GM10847 (cell line): ENCODE data around the gene CWF19L2.

Source experiments
- POLR2A ChIP-seq: IDR thresholded peaks from 2 replicates; pipeline ENCODE4 v1.6.1; 2011; ENCODE audit not compliant: insufficient read length; ENCODE audit errors: extremely low read depth

CWF19L2 gene

GRCh38 chr11:107457558-107458271 is at the start of gene CWF19L2:
Gene CWF19L2, minus strand, starts transcription at chr11:107457825. Its CDS starts 9 bp downstream, at chr11:107457816.
- TF ChIP-seq POLR2A = peak; percentile 63

GRCh38 chr11:107505647-107506225 is 48.1 kb upstream of the CWF19L2 start:
- no peak for TF ChIP-seq POLR2A

GRCh38 chr11:107504981-107505380 is 47.4 kb upstream of the CWF19L2 start:
- TF ChIP-seq POLR2A = no peak

- no peak for TF ChIP-seq POLR2A
These were observed 44.1 kb upstream of the CWF19L2 start for GRCh38 chr11:107501713-107502112.

- TF ChIP-seq POLR2A = no peak
These were observed 38.4 kb upstream of the CWF19L2 start for GRCh38 chr11:107496011-107496410.

- no peak for TF ChIP-seq POLR2A
These were observed 36.4 kb upstream of the CWF19L2 start for GRCh38 chr11:107494055-107494454.

GRCh38 chr11:107493117-107493516 is 35.5 kb upstream of the CWF19L2 start:
- no peak for TF ChIP-seq POLR2A

GRCh38 chr11:107490836-107491235 is 33.2 kb upstream of the CWF19L2 start:
- TF ChIP-seq POLR2A = no peak

GRCh38 chr11:107482234-107482633 is 24.6 kb upstream of the CWF19L2 start:
- no peak for TF ChIP-seq POLR2A

GRCh38 chr11:107478922-107479321 is 21.3 kb upstream of the CWF19L2 start:
- no peak for TF ChIP-seq POLR2A

GRCh38 chr11:107477820-107478219 is 20.2 kb upstream of the CWF19L2 start:
- TF ChIP-seq POLR2A = no peak

GRCh38 chr11:107473792-107474191 is 16.2 kb upstream of the CWF19L2 start:
- no peak for TF ChIP-seq POLR2A

- TF ChIP-seq POLR2A = no peak
These were observed 15.3 kb upstream of the CWF19L2 start for GRCh38 chr11:107472966-107473365.

GRCh38 chr11:107468596-107468995 is 11.0 kb upstream of the CWF19L2 start:
- no peak for TF ChIP-seq POLR2A

- TF ChIP-seq POLR2A = no peak
These were observed 10.1 kb upstream of the CWF19L2 start for GRCh38 chr11:107467696-107468095.

GRCh38 chr11:107457205-107457557 is 444 bp downstream of the CWF19L2 start:
- no peak for TF ChIP-seq POLR2A
